K562 (cell line): Measurements from ENCODE around the gene LZTR1.

Experiments
- CREB1 ChIP-seq, 2 experiments: sonication (generic) in 1 of 2; formaldehyde crosslinking in 1 of 2; IDR thresholded peaks; 2 replicates each; pipeline versions ENCODE4 v1.6.1 to v1.8.0; 2012 to 2022; ENCODE audit warnings: inconsistent platforms in 1 of 2, mild to moderate bottlenecking in 1 of 2, missing genetic modification reagents in 1 of 2, moderate library complexity in 1 of 2
- GATA2 ChIP-seq: sonication (generic); formaldehyde crosslinking; IDR thresholded peaks from 2 replicates; pipeline ENCODE4 v1.4.0; 2020; ENCODE audit warnings: mild to moderate bottlenecking, missing genetic modification reagents
- HDAC2 ChIP-seq: fragments of 450-650 bp; IDR thresholded peaks from 2 replicates; pipeline ENCODE4 v1.6.1; 2016; ENCODE audit warnings: mild to moderate bottlenecking
- KLF10 ChIP-seq: fragments of 250-450 bp; sonication (Bioruptor Pico); IDR thresholded peaks from 2 replicates; pipeline ENCODE4 v1.6.1; 2021; ENCODE audit warnings: matching md5 sums
- NCOA1 ChIP-seq: fragments of 450-650 bp; IDR thresholded peaks from 2 replicates; pipeline ENCODE4 v1.6.1; 2016; ENCODE audit warnings: low read depth
- POLR2AphosphoS5 ChIP-seq: IDR thresholded peaks from 2 replicates; pipeline ENCODE4 v1.6.1; 2011; ENCODE audit warnings: mild to moderate bottlenecking, low read depth, low read length, moderate library complexity; ENCODE audit not compliant: control insufficient read depth, insufficient read depth
- PRMT5 ChIP-seq: sonication (generic); formaldehyde crosslinking; IDR thresholded peaks from 2 replicates; pipeline ENCODE4 v1.5.0; 2020; ENCODE audit warnings: missing genetic modification reagents
- PTBP1 ChIP-seq: fragments of 200-400 bp; formaldehyde crosslinking; IDR thresholded peaks from 2 replicates; pipeline ENCODE4 v1.6.1; 2017; ENCODE audit warnings: low read depth, low read length
- SRF ChIP-seq, 2 experiments: fragments of 250-450, 450-650 bp in 1 of 2; sonication (Bioruptor Pico) in 1 of 2; sonication (generic) in 1 of 2; formaldehyde crosslinking; IDR thresholded peaks; 2 replicates each; pipeline versions ENCODE4 v1.5.0 to v1.5.1; 2020 to 2022; ENCODE audit warnings: mild to moderate bottlenecking in 1 of 2, missing genetic modification reagents in 1 of 2
- TAF9B ChIP-seq: fragments of 450-650 bp; IDR thresholded peaks from 2 replicates; pipeline ENCODE4 v1.6.1; 2018; ENCODE audit warnings: mild to moderate bottlenecking; ENCODE audit not compliant: partially characterized antibody
- ZNF175 ChIP-seq: fragments of 200-800 bp; sonication (Bioruptor generic); IDR thresholded peaks from 2 replicates; pipeline ENCODE4 v1.6.1; 2016; ENCODE audit warnings: low read depth, mild to moderate bottlenecking, missing genetic modification characterization, missing compliant biosample characterization
- ZZZ3 ChIP-seq: fragments of 450-650 bp; IDR thresholded peaks from 2 replicates; pipeline ENCODE4 v1.6.1; 2016; ENCODE audit warnings: antibody characterized with exemption, mild to moderate bottlenecking, moderate library complexity
- TF ChIP-seq, protein P1 (sequence below), 3 experiments: IDR thresholded peaks in 2 of 3; conservative IDR thresholded peaks in 1 of 3; 2 replicates each; pipeline ENCODE4 v1.5.1; 2011 to 2012; ENCODE audit warnings: low read length in 3 of 3, mild to moderate bottlenecking in 3 of 3, control low read depth in 2 of 3, improper control_type of control experiment in 1 of 3, inconsistent platforms in 1 of 3, low read depth in 1 of 3, mixed read lengths in 1 of 3, moderate library complexity in 1 of 3; ENCODE audit not compliant: insufficient read depth in 2 of 3
- TF ChIP-seq, protein P2 (sequence below): fragments of 250-450 bp; sonication (Bioruptor Pico); IDR thresholded peaks from 2 replicates; pipeline ENCODE4 v1.4.0; 2020; ENCODE audit warnings: mild to moderate bottlenecking

DNA sequence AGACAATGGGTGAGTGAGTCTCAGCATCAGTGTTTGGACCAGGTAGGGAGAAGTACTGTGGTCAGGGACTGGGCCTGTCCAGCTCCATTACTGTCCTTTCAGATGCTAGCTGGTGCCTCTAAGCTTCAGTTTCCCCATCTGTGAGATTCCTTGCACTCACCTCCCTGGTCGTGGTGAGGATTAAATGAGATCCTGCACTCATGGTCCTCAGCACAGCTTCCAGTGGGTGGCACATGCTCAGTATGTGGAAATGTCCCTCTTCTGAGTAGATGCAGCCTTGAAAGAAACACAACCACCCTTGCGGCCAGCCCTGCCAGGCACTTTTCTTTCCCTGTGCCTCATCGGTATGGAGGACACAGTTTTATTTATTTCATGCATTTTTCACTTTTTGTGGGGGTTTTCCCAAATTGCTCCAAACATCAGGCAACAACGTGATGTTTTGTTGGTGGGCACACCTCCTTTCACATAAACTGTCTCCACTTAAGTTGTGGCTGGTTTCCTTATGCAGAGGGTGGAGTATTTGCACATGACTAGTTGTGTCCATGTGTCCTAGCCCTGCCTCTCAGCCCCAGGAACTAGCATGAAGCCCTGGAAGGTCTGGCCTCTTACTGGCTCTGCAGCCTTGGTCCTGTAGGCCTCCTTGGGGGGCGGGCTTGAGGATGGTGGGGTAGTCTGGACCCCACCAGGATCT lies 1.1 kb downstream of the LZTR1 start:
- TF ChIP-seq NCOA1 (no peak), POLR2AphosphoS5 (no peak), ZNF175 (no peak), HDAC2 (no peak), PTBP1 (no peak), ZZZ3 (no peak), KLF10 (CRISPR knock-in tag) (no peak), TAF9B (no peak), SRF (CRISPR knock-in tag; IDR thresholded peaks at IDR 0.05) (no peak), GATA2 (CRISPR knock-in tag) (no peak), CREB1 (IDR thresholded peaks at IDR 0.05) (no peak), CREB1 (CRISPR knock-in tag; IDR thresholded peaks at IDR 0.05) (no peak), PRMT5 (no peak)
- TF ChIP-seq, protein P1, sequence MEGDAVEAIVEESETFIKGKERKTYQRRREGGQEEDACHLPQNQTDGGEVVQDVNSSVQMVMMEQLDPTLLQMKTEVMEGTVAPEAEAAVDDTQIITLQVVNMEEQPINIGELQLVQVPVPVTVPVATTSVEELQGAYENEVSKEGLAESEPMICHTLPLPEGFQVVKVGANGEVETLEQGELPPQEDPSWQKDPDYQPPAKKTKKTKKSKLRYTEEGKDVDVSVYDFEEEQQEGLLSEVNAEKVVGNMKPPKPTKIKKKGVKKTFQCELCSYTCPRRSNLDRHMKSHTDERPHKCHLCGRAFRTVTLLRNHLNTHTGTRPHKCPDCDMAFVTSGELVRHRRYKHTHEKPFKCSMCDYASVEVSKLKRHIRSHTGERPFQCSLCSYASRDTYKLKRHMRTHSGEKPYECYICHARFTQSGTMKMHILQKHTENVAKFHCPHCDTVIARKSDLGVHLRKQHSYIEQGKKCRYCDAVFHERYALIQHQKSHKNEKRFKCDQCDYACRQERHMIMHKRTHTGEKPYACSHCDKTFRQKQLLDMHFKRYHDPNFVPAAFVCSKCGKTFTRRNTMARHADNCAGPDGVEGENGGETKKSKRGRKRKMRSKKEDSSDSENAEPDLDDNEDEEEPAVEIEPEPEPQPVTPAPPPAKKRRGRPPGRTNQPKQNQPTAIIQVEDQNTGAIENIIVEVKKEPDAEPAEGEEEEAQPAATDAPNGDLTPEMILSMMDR (IDR thresholded peaks at IDR 0.05 in 2 of 3, conservative IDR thresholded peaks at IDR 0.05 in 1 of 3; ENCODE audit: insufficient read depth in 2 of 3, low read depth in 1 of 3, low read length in 3 of 3), result 0 out of 6 replicates have a peak, but pooled peaks of 1 of the 3 experiments have one; percentile 3
- TF ChIP-seq, protein P2, sequence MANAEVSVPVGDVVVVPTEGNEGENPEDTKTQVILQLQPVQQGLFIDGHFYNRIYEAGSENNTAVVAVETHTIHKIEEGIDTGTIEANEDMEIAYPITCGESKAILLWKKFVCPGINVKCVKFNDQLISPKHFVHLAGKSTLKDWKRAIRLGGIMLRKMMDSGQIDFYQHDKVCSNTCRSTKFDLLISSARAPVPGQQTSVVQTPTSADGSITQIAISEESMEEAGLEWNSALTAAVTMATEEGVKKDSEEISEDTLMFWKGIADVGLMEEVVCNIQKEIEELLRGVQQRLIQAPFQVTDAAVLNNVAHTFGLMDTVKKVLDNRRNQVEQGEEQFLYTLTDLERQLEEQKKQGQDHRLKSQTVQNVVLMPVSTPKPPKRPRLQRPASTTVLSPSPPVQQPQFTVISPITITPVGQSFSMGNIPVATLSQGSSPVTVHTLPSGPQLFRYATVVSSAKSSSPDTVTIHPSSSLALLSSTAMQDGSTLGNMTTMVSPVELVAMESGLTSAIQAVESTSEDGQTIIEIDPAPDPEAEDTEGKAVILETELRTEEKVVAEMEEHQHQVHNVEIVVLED, result no peak
